SK-N-MC (cell line): ENCODE measurements around the gene NBEA.

Experiments used
- DNase-seq: peaks from one replicate; pipeline ENCODE4 v3.0.0-alpha.2; 2011; ENCODE audit warnings: low read depth, low spot score
- H3K27ac ChIP-seq: fragments of 200-600 bp; sonication (generic); 2 replicates; pipeline ENCODE4 v1.5.1; 2016; ENCODE audit warnings: mixed run types
- H3K36me3 ChIP-seq: fragments of 200-600 bp; sonication (generic); 2 replicates; pipeline ENCODE4 v1.6.1; 2017; ENCODE audit warnings: antibody characterized with exemption, low read length, mixed read lengths; ENCODE audit not compliant: insufficient read depth
- H3K4me3 ChIP-seq: fragments of 200-600 bp; sonication (generic); 2 replicates; pipeline ENCODE4 v1.5.1; 2016
- H3K9ac ChIP-seq: fragments of 200-600 bp; sonication (generic); 2 replicates; pipeline ENCODE4 v1.8.0; 2017; ENCODE audit warnings: mixed run types, mixed read lengths; ENCODE audit not compliant: insufficient read length
- H3K9me3 ChIP-seq: fragments of 200-600 bp; sonication (generic); 2 replicates; pipeline ENCODE4 v1.6.1; 2017; ENCODE audit warnings: low read depth, mild to moderate bottlenecking, antibody characterized with exemption, low read length, moderate library complexity, mixed read lengths
- EZH2 ChIP-seq: fragments of 200-600 bp; sonication (generic); IDR thresholded peaks from one replicate; pipeline ENCODE4 v1.6.1; 2017; ENCODE audit warnings: antibody characterized with exemption
- FOXP2 ChIP-seq: optimal IDR thresholded peaks from 2 replicates; pipeline ENCODE3; 2011; ENCODE audit warnings: mild to moderate bottlenecking, moderate library complexity; ENCODE audit not compliant: insufficient read depth; ENCODE audit errors: extremely low read length, control extremely low read depth
- POLR2AphosphoS5 ChIP-seq: IDR thresholded peaks from 2 replicates; pipeline ENCODE4 v1.6.1; 2012; ENCODE audit warnings: mild to moderate bottlenecking, low read depth, low read length, borderline replicate concordance

NBEA gene

DNA sequence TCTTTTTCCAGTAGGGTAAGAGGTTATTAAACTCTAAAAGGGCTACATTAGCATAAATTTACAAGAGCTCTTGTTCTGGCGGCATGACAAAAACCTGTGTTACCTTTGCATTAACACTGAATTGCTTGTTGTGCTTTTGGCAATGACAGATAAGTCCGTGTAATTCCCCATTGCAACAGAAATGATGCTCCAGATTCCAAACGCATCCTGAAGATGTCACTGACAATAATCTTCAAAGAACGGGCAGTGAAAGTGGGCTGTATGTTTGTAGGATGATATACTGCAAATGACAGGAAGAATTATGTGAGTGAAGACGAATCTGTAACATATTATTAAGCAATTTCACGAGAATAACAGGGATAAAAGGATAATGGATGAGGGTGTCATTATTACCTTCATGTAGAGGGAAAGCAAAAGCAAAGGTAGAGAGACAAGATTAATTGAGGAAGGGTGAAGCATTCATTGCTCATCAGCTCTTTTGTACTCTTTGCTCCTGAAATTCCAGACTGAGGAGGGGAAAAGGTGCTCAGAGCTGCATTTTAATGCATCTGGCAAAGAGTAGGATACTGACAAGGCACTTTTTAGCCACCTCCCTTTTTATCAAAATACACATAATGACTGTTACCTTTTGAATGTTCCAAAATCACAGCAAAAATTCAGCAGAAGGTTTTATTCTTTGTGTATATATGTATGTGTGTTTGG is 572.9 kb downstream of the NBEA start:
- H3K36me3 ChIP-seq, result no peaks in the 10 kb centered on the region
- H3K27ac ChIP-seq, result no peak overlapping the region
- no peak for TF ChIP-seq EZH2
- TF ChIP-seq FOXP2, result no peak
- TF ChIP-seq POLR2AphosphoS5, result no peak
- H3K4me3 ChIP-seq, result no peak overlapping the region
- H3K9me3 ChIP-seq, result no peaks in the 10 kb centered on the region
- no peak overlapping the region for H3K9ac ChIP-seq
- DNase-seq, result no peak

DNA sequence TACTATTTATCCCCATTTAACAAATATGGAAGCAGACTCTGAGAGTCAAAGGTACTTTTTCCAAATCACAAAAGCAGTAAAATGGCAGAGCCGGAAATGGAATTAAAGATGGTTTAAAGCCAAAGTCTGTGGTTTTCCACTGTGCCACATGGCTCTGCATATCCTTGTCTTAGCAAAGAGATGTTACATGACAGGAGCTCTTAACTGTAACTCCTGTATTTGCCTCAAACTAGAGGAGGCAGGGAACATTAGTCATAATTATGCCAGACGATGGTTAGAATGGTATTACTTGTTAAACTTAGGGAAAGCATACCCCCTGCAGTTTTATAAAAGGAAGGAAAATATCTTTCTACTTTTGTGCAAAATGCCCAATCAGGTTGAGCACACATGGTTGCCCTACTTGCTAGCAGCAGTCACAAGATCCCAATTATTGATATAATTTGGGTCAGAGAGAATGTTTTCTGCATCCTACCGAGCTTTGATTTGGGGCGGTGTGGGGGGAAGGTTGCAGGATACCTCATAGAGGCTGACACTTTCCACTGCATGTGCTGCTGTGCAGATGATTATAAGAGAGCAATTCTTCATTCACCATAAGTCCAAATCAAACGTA is 576.4 kb downstream of the NBEA start:
- no peaks in the 10 kb centered on the region for H3K36me3 ChIP-seq
- H3K9ac ChIP-seq, result no peak overlapping the region
- H3K9me3 ChIP-seq, result no peaks in the 10 kb centered on the region
- 0 out of 2 replicates have a peak overlapping the region, but pooled peaks have one; percentile 22 for H3K4me3 ChIP-seq
- no peak for TF ChIP-seq EZH2
- no peak for TF ChIP-seq POLR2AphosphoS5
- no peak for TF ChIP-seq FOXP2
- DNase-seq, result peak; percentile 55
- H3K27ac ChIP-seq, result no peak overlapping the region

GRCh38 chr13:35524171-35524570 is 582.1 kb downstream of the NBEA start:
- TF ChIP-seq EZH2, result no peak
- no peak for TF ChIP-seq FOXP2
- TF ChIP-seq POLR2AphosphoS5, result no peak
- Histone ChIP-seq H3K9ac (no peak overlapping the region), H3K27ac (no peak overlapping the region), H3K9me3 (no peaks in the 10 kb centered on the region), H3K36me3 (no peaks in the 10 kb centered on the region), H3K4me3 (no peak overlapping the region)
- DNase-seq, result no peak

DNA sequence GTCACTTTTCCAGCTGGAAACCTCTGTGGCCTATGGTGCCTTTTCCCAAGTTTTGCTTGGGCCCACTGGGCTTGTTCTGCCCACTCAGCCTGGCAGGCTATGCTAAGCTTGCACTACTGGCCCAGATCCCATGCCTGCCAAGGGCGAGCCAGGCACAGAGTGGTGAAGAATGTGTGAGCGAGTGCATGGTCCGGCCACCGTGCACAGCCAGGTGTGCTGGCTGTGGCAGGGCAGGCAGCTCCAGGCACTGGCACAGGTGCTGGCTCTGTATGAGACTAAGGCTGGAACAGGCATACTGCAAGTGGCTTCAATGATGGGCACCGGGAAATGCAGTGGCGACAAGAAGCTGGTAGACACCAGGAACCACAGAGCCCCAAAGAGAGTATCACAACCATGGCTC is 584.5 kb downstream of the NBEA start:
- H3K36me3 ChIP-seq, result no peaks in the 10 kb centered on the region
- H3K9ac ChIP-seq, result no peak overlapping the region
- H3K4me3 ChIP-seq, result no peak overlapping the region
- no peak for TF ChIP-seq EZH2
- no peak for DNase-seq
- H3K27ac ChIP-seq, result no peak overlapping the region
- no peaks in the 10 kb centered on the region for H3K9me3 ChIP-seq

- Histone ChIP-seq H3K36me3 (no peaks in the 10 kb centered on the region), H3K9me3 (no peaks in the 10 kb centered on the region), H3K27ac (no peak overlapping the region), H3K9ac (no peak overlapping the region), H3K4me3 (no peak overlapping the region)
- no peak for TF ChIP-seq FOXP2
- no peak for DNase-seq
These were observed 585.4 kb downstream of the NBEA start for GRCh38 chr13:35527451-35527850.

GRCh38 chr13:35530147-35530546 is 588.1 kb downstream of the NBEA start:
- no peak for TF ChIP-seq POLR2AphosphoS5
- TF ChIP-seq EZH2, result no peak
- TF ChIP-seq FOXP2, result no peak
- H3K9me3 ChIP-seq, result no peaks in the 10 kb centered on the region
- no peak overlapping the region for H3K9ac ChIP-seq
- DNase-seq, result no peak
- H3K36me3 ChIP-seq, result no peaks in the 10 kb centered on the region
- H3K27ac ChIP-seq, result no peak overlapping the region
- no peak overlapping the region for H3K4me3 ChIP-seq

GRCh38 chr13:35530581-35530980 is 588.5 kb downstream of the NBEA start:
- no peak overlapping the region for H3K27ac ChIP-seq
- TF ChIP-seq EZH2 (no peak), FOXP2 (no peak), POLR2AphosphoS5 (no peak)
- no peaks in the 10 kb centered on the region for H3K9me3 ChIP-seq
- H3K9ac ChIP-seq, result no peak overlapping the region
- no peak overlapping the region for H3K4me3 ChIP-seq
- H3K36me3 ChIP-seq, result no peaks in the 10 kb centered on the region
- no peak for DNase-seq

- no peak for TF ChIP-seq FOXP2
- no peak for TF ChIP-seq POLR2AphosphoS5
- no peak for TF ChIP-seq EZH2
- DNase-seq, result no peak
These were observed 589.5 kb downstream of the NBEA start for GRCh38 chr13:35531526-35531925.

GRCh38 chr13:35534343-35534742 is 592.3 kb downstream of the NBEA start:
- Histone ChIP-seq H3K36me3 (no peaks in the 10 kb centered on the region), H3K27ac (no peak overlapping the region), H3K9me3 (no peaks in the 10 kb centered on the region), H3K4me3 (no peak overlapping the region), H3K9ac (no peak overlapping the region)
- DNase-seq, result no peak
- TF ChIP-seq EZH2, result no peak
- no peak for TF ChIP-seq POLR2AphosphoS5
- no peak for TF ChIP-seq FOXP2

More at GRCh38 chr13:35531526-35531925, 589.5 kb downstream of the NBEA start:
- Histone ChIP-seq H3K27ac (no peak overlapping the region), H3K4me3 (no peak overlapping the region), H3K36me3 (no peaks in the 10 kb centered on the region), H3K9ac (no peak overlapping the region), H3K9me3 (no peaks in the 10 kb centered on the region)
